CD1c-positive myeloid dendritic cell (primary cell): Measurements from ENCODE around the gene USP8.
"Not testable (repeated sequence)": the region's sequence is repeated elsewhere in the genome, so short reads cannot be mapped to it uniquely, and the experiment has no call there.

Source experiments
- DNase-seq: peaks from one replicate; pipeline ENCODE4 v3.0.0-alpha.2; 2016; ENCODE audit errors: extremely low spot score

The USP8 gene

DNA sequence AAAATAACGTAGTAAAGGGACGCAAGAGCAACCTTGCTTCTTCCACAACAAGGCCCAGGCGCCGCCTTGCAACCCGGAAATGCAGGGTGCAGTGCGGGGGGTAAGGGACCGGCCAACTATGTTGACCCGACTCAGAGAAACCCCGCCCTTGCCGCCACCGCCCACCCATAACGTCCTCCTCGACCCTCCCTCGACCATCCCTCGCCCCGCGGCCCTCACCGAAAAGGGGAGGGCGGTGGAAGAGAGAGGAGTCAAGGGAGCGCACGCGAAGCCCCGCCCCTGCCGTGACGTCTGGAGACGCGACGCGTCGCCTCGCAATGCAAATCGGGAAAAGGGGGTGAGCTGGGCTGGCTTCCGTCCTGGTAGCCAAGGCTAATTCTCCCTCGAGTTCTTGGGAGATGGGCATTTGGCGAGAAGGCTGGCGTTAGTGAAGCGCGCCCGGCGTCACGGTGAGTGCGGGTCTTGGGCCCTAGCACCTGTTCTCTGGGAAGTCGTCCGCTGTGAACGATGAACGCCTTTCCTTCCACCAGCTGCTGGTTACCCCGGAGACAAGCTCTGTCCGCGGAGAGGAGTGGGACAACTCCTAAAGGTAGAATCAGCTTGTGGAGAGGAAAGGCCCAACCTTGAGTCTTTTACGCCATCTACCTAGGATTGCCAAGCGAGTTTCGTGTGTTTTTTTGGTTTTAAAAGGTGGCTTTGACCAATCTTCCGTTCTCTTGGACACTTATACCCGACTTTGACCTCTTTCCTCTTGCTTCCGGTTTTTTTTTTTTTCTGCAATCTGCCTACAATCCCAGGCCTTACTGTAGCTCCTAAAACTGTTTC lies at the start of gene USP8:
TSS of gene USP8 (plus strand) at position 340 of the 825 bp plus-strand sequence. CDS start 14,669 bp downstream, outside the sequence.
- DNase-seq = peak; percentile 99

DNA sequence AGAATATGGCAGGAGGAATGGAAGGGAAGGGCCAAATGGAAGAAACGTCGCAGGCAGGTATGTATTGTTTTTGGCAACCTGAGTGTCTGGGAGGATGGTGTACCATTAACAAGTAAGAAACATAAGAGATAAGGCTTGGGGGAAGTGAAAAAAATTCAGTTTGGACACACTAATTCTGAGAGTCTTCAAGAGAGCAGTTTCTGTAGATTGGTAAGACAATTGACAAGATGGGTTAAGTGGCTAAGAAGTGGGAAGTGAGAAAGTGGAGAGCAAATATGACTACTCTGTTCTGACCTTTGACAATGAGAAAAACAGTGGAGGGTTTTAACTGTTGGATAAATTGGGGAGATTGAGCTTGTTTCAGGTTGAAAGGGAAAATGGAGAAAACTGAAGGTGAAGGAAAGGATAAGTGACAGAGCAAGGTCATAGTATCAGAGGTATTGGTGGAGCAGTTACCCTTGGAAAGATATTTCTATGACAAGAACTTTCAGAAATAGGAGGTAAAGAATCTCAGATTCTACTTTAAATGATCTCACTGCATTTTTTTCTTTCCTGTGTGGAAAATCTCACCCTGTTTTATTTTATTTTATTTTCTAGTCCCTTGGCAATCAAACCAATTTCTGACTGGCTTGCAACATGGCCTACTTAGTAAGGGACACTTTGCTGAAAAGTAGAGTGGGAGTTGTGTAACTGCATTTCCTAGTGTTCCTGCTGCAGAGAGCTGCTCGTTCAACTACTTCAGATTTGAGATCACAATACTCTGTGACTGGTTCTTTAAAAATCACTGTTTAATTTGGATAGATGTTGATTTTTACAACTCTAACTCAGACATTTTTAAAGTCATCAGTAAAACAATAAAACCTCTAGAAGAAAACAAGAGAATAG lies 46.1 kb upstream of the USP8 start:
- peak; percentile 68 for DNase-seq

DNA sequence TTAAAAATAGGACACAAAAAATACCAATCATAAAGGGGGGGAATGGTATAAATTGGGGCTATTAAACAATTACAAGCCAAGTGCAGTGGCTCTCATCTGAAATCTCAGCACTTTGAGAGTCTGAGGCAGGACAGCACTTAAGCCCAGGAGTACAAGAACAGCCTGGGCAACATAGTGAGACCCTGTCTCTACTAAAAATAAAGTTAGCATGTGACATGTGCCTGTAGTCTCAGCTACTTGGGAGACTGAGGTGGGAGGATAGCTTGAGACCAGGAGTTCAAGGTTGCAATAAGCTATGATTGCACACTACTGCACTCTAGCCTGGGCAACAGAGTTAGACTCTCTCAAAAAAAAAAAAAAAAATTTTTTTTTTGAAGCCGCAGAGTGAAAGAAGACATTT lies 45.4 kb upstream of the USP8 start:
- no peak for DNase-seq

DNA sequence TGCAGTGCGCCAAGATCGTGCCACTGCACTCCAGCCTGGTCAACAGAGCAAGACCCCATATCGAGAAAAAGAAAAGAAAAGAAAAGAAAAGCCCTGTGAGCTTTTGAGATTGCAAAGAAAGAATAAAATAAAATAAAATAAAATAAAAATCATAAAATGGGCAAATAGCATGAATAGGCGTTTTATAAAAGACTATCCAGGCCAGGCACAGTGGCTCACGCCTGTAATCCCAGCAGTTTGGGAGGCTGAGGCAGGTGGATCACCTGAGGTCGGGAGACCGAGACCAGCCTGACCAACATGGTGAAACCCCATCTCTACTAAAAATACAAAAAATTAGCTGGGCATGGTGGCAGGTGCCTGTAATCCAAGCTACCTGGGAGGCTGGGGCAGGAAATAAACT lies 44.8 kb upstream of the USP8 start:
- not testable (repeated sequence) for DNase-seq

DNA sequence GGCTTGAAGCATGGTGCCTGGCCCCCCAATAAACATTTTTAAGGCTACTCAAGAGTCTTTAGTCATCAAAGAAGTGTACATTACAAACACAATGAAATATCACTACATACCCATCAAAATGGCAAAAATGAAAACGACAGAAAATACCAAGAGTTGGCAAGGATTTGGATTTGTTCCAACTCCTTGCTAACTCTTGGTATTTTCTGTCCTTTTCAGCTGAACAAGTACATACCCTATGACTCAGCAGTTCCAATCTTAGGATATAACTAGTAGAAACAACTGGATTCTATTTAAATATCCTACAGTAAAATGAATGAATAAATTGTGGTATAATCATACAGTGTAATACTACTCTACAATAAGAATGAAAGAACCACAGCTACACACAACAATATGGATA lies 44.1 kb upstream of the USP8 start:
- no peak for DNase-seq

DNA sequence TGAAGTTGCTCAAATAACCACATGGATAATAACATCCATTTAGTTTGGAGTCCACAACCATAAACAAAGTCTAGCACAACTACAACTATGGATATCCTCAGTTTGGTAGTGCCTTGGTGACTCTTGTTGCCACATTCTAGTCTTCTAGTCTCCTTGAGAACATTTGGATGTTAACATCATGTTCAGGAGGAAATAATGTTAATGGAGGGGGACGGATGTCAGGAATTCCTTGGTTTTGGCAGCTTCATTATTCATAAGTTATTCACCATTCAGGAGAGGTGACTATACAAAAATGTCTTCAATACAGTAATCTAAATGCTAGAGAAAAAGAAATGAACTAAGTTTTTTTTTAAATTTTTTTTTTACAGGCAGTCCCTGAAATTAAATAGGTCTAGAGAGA lies 42.8 kb upstream of the USP8 start:
- DNase-seq = no peak

DNA sequence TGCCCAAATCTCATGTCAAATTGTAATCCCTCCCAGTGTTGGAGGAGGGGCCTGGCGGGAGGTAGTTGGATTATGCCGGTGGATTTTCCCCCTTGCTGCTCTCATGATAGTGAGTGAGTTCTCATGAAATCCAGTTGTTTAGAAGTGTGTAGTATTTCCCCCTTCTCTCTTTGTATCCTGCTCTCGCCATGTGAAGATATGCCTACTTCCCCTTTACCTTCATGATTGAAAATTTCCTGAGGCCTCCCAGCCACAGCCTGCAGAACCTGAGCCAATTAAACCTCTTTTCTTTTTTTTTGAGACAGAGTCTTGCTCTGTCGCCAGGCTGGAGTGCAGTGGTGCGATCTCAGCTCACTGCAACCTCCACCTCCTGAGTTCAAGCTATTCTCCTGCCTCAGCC lies 41.8 kb upstream of the USP8 start:
- peak; percentile 31 for DNase-seq

DNA sequence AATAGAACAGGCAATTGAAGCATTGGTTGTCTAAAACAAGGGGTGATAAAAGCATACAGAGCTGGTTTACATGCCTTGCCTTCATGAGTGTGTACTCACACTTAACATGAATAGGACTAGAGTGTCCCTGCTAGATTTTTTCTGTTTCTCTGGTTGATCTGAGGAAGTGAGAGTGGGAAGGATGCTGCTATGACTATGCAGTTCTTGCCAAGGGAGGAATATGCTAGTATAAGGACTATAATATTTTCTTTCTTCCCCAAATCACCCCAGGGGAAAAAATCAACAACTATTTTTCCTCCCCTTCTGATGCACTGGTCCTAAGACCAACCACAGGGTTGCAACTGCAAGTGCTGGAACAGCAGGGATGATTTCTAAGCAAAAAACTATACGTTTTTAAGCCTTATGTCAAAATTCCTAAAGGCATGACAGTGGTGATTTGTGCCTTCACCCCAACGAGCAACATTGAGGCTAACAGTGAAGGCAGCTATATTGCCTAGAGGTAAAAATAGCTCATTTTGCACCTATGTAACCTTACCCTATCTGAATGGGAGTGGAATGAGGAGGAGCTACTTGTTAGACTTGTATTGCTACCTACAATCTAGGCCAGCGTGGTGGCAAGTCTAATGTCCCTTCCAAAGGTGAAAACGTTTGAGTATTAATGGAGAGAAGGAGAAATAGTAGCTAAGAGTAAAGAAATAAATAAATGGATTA lies 33.5 kb upstream of the USP8 start:
- DNase-seq = peak; percentile 76

DNA sequence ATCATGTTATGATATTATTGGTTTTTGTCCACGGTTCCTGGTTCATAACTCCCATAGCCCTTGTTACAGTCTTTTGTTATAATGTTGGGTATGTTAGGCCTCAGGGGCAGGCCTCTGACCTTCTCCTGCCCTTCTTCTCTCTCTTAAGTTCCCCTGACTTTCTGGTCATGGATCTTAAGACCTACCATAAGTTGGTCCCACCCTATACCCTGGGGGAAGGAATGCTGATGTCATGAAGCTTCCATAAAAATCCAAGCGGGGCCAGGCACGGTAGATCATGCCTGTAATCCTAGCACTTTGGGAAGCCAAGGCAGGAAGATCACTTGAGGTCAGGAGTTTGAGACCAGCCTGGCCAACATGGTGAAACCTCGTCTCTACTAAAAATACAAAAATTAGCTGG lies 32.6 kb upstream of the USP8 start:
- DNase-seq = not testable (repeated sequence)

DNA sequence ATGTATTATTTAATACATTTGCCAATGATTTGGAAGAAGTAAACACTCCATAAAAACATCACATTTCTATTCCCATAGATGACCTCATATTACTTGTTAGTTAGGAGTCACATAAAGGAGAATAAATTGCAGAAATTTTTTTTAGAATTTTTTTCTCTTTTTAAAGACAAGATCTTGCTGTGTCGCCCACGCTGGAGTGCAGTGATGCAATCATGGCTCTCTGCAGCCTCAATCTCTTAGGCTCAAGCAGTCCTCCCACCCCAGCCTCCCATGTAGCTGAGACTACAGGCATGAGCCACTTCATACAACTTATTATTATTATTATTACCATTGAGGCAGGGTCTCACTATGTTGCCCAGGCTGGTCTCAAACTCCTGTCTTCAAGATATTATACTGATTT lies 12.3 kb upstream of the USP8 start:
- no peak for DNase-seq

DNA sequence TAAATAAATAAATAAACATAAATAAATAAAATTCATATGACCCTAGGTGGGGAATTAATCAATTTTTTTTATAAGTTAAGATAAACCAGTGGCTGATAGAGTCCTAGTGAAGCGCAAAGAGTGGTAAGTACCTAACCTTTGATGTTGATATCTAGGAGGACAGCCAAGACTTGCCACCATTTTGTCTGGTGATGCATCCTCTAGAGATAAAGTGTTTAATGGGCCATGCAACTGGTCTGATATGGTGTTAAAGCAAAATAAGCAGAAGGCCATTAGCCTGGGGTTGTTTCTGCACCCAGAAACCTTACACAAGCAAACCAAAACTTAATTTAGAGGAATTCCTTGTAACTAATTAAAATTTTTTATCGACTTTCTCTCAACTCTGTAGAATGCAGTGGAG lies 9.6 kb upstream of the USP8 start:
- DNase-seq = no peak

DNA sequence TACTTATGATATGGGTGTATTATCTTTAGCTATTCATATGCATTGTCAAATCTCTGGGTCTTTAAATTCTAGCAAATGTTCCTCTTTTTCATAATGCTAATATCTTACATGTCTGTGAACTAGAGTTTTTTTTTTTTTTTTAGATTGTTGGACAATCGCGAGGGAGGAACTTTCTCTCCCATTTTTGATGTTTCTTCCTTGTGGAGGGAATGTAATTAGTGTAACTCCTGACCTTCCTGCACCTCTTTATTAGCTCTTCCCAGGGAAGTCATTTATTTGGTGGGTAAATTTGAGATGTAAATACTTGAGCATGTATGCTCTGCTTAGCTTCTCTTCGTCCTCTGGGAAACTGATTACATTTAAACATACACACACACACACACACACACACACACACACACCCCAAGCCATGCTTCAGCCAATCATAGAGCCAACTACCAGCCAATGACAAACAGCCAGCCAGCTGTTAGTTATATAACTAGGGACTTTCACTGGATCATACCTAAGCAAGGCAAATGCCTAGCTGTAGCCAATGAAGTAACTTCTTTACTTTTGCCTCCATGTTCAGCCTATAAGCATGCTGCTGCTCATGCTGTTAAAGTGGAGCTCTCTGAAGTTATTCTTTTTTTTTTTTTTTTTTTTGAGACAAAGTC lies 8.3 kb upstream of the USP8 start:
- DNase-seq = no peak

DNA sequence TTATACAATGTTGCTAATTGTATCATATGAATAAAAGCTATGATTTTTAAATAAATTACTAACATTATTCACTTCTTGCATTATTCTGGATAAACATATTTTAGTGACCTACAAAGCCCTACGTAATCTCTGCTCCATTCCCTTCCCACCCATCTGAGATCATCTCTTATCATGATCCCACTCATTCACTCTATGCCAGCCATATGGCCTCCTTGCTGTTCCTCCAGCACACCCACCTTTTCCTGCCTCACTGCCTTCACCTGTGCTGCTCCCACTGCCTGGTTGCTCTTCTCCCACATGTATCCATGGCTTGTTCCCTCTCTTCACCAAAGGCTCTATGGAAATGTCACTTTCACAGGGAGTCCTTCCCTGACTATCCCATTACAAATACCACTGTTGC lies 7.3 kb upstream of the USP8 start:
- DNase-seq = no peak

DNA sequence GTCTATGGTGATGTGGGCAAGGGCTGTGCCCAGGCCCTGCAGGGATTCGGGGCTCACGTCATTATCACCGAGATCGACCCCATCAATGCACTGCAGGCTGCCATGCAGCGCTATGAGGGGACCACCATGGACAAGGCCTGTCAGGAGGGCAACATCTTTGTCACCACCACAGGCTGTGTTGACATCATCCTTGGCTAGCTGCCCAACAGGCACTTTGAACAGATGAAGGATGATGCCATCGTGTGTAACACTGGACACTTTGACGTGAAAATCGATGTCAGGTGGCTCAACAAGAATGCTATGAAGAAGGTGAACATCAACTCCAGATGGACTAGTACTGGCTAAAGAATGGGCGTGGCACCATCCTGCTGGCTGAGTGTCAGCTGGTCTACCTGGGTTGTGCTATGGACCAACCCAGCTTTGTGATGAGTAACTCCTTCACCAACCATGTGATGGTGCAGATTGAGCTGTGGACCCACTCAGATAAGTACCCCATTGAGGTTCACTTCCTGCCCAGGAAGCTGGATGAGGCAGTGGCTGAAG lies 6.1 kb upstream of the USP8 start:
- DNase-seq = no peak

DNA sequence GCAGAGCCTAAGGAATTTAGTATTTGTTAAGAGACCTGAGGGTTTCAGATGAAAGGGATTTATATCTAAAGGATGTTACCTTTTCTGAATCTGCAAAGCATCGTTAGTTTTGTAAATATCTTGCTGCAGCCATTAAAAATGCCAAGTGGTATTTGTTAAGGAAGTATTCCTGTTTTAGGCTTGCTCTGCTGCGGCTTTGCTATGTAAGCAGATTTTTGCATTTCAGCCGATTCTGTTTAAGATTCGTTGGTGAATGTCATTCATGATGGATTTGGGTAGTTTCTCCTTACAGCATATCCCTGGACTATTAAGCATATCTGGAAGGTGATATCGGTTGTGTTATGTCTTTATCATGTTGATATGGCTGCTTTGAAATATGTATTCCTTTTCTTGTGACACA lies 1.0 kb downstream of the USP8 start:
- peak; percentile 42 for DNase-seq

DNA sequence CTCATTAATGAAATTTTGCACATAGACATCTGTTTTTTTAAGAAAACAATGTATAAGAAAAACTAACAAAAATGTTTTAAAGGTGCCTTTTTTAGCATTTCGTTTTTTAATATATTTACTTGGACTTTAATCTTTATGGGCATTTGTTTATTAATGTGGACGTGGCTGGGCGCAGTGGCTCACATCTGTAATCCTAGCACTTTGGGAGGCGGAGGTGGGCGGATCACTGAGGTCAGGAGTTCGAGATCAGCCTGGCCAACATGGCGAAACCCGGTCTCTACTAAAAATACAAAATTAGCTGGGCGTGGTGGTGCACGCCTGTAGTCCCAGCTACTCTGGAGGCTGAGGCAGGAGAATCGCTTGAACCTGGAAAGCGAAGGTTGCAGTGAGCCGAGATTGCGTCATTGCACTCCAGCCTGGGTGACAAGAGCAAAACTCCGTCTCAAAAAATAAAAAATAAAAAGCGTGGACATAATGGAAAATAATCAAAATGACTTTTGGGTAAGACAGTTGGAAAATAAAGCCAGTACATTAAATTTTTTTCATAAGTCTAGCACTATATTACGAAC lies 1.6 kb downstream of the USP8 start:
- DNase-seq = not testable (repeated sequence)

DNA sequence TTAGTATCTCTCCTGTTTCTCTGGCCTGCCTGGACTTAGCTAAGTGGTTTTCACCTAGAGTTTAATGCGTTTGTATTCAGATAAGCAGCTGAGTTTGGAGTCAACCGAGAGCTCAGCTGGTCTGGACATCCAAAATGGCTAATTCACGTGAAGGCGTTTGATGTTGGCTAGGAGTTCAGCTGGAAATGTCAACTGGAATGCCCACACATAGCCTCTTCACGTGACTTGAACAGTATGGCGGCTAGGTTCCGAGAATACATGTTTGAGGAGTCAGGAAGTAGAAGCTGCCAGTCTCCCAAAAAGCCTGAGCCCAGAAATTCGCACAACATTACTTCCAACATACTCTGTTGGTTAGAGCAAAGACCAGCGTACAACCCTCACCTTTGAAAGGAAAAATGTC lies 2.2 kb downstream of the USP8 start:
- no peak for DNase-seq

DNA sequence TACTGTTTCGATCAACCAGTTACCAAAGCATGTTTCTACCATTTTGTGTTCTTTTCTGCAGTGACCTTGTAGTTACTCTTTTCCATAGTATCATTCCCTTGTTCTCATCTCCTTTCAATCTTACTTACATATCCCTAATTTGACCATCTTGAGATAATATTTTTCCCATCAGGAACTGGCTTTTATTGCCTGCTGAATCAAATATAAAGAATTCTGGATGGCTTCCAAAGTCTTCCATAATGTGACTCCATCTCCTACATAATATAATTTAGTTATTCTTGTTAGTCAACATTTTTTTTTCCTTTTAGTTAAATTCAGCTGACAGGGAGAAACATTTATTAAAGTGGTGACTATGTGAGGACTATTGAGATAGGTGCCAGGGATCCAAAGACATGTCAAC lies 7.0 kb downstream of the USP8 start:
- no peak for DNase-seq

DNA sequence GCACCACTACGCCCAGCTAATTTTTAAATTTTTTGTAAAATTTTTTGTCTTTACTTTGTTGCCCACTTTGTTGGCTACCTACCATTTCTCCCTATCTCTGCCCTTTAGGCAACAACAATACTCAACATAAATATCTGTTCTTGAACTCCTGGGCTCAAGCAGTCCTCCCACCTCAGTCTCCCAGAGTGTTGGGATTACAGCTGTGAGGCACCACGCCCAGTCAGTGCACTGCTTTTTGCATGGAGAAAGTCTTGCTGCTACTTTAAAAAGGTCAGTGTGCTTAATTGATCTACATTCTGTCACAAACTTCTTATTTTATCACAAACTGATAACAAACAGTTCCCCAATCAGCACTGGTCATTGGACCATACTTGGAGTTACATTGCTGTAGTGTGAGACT lies 8.0 kb downstream of the USP8 start:
- DNase-seq = no peak

DNA sequence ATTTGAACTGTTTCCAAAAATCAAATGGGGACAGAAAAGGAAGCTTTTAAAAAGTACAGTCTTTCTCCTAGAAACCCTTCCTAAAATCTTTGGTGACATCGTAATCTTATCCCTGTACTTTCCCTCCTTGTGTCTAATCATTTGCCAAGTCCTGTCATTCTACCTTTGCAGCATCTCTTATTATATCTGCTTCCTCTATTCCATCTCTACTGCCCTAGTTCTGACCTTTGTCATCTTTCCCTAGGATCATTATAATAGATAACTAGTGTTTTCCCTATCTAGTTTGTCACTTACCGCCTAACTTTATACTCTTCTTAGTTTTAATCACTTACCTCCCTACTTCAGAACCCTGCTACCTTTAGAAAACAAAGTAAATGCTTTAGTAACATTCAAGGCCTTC lies 11.6 kb downstream of the USP8 start:
- no peak for DNase-seq

DNA sequence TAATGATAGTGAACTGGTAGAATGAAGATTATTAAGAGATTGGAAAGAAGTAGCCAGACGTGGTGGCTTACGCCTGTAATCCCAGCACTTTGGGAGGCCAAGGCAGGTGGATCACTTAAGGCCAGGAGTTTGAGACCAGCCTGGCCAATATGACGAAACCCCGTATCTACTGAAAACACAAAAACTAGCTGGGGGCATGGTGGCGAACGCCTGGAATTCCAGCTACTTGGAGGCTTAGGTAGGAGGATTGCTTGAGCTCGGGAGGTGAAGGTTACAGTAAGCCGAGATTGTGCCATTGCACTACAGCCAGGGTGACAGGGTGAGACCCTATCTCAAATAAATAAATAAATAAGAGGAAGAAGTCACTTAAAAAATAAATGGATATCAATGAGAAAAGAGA lies 14.0 kb downstream of the USP8 start:
- DNase-seq = no peak
